Measurements from ENCODE around the gene USP47.

USP47 gene

GRCh38 chr11:11866203-11866602 is 24.4 kb downstream of the USP47 start:
- DNase-seq, result no peak

DNA sequence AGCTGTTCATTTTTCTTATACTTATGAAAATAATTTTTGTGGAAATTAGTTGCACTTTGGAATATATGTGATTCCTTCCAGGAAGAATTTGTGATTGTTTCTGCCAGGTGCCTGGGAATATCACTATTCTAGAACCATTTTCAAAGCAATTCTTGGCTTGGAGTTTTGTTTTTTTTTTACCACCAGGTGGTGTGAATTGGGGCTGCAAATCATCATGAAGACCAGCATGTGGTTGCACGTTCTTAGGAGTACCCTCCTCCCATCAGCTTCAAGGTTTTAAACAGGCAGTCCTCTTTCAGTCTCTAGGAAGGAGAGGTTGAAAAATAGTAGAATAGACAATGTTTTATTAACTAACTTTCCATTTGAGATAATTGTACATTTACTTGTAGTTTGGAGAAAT is 25.9 kb downstream of the USP47 start:
- no peak for DNase-seq

- DNase-seq, result no peak
These were observed 30.2 kb downstream of the USP47 start for GRCh38 chr11:11871991-11872401.

DNA sequence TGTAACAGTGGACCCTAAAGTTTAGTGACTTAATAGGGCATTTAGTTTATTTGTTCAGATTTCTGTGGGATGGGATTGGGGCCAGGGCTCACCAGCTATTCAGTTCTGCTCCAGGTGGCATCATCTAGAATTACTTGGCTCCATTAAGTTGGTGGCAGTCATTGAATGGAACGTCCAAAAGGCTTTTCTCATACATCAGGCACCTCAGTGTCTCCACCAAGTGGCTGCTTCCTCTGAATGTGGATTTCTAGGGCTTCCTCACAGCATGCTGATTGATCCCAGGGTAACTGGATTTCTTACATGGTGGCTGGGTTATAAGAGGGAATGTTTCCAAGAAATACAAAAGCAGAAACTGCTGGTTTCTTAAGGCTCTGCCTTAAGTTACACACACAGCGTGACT is 34.7 kb downstream of the USP47 start:
- DNase-seq, result no peak

DNA sequence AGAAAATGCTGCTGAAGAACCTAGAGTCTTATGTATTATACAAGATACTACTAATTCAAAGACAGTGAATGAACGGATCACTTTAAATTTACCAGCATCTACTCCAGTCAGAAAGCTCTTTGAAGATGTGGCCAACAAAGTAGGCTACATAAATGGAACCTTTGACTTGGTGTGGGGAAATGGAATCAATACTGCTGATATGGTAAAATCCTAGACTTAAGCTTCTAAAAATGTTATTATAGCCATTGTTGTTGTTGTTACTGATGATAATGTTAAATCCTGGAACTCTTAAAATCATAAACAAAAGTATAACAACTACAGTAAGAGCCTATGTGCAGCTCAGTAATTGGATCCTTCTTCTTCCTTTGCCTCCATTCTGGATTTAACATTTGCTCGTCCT is 38.4 kb downstream of the USP47 start:
- DNase-seq, result no peak

- DNase-seq, result no peak
These were observed 40.8 kb downstream of the USP47 start for GRCh38 chr11:11882539-11882938.

DNA sequence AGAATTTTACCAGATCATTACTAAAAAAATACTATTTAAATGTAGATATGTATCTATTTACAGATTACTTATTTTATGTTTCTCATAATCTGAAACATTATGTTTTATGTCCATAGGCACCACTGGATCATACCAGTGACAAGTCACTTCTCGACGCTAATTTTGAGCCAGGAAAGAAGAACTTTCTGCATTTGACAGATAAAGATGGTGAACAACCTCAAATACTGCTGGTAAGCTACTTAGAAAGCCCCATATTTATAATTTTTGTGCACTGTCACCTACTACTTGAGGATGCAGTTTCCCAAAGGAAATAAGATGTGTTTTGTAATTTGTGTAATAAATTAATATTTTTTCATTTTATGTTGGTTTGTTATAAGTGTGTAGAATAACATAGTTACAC is 42.6 kb downstream of the USP47 start:
- DNase-seq, result no peak

DNA sequence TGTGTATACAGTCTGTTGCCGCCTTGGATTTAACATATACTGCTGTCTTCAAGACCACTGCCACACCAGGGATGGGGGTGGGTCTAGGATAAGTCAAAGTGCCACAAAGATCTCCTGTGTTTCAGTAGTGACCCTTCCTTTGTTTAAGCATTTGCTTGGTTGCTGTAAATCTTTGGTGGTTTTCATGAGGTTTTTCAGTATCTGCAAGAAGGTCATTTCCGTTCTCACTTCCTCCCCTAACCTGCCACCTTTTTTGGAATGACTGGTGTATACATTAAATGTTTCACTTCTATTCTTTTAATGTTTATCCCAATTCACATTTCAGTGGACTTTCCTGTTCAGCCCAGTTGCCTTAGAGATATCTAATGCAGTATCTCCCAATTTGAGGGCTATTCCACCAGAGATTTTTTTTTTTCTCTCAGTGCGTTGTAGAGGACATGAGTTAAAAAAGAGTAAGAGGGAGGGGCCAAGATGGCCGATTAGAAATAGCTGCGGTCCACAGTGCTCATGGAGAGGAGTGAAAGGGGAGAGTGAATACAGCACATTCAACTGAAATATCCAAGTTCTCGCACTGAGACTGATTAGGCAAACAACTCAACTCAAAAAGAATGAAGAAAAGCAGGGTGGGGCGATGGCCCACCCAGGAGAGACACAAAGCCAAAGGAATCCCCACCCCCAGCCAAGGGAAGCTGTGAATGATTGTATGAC is 43.2 kb downstream of the USP47 start:
- no peak for DNase-seq

DNA sequence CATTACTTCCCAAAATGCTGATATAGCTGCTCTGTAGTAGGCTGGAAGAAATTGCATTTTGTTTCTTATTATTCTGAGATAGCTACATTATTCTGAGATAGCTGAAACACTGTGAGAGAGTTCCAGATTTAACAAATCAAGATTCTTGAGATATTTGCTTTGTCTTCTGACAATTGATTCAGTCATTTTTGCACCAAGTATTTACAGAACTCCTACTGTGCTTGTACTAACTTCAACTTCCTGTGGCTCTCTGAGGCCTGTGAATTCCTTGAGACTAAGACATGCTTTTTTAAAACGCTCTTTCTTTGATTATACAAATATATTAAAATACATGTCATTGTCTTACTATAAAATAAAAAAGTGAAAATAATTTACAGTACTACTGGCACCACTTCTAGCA is 52.7 kb downstream of the USP47 start:
- no peak for DNase-seq

DNA sequence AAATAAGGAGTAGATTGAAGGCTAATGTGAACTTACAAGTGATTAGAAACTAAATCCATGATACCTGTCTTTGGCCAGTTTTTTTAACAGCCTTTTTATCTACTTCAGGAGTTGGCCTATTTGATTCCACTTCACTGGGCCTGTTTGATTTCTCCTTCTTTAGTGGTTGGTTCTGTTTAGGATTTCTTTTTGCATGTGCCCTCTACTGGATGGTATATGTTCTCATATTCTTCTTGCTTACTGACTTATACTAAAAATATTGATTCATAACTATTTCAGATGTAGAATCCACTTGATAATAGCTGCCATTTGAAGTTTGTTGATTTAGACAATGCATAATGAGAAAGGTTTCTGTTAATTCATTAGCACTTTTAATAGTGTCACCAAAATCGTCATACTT is 53.9 kb downstream of the USP47 start:
- no peak for DNase-seq

DNA sequence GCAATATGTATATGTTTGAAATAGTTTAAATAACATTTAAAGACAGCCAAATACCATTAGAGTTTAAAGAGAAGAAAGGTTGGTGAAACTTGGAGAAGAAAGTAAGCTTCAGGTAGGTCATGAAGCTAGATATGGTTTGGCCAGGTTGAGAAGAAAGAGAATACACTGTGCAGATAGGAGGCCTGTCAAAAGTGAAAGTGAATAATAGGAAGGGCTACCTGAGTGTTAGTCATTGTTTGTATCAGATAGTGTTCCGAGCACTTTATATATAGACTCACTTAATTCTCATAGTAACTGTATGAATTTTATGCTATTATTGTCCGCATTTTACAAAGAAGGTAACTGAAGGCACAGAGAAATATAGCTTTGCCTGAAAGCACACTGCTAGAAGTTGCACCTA is 56.9 kb downstream of the USP47 start:
- DNase-seq, result no peak

GRCh38 chr11:11899401-11899800 is 57.6 kb downstream of the USP47 start:
- DNase-seq, result no peak

GRCh38 chr11:11901929-11902328 is 60.2 kb downstream of the USP47 start:
- no peak for DNase-seq

- no peak for DNase-seq
These were observed 68.0 kb downstream of the USP47 start for GRCh38 chr11:11909727-11910126.

- DNase-seq, result no peak
These were observed 68.8 kb downstream of the USP47 start for GRCh38 chr11:11910541-11910940.

GRCh38 chr11:11913395-11913794 is 71.6 kb downstream of the USP47 start:
- DNase-seq, result no peak

GRCh38 chr11:11915625-11916024 is 73.9 kb downstream of the USP47 start:
- DNase-seq, result no peak

DNA sequence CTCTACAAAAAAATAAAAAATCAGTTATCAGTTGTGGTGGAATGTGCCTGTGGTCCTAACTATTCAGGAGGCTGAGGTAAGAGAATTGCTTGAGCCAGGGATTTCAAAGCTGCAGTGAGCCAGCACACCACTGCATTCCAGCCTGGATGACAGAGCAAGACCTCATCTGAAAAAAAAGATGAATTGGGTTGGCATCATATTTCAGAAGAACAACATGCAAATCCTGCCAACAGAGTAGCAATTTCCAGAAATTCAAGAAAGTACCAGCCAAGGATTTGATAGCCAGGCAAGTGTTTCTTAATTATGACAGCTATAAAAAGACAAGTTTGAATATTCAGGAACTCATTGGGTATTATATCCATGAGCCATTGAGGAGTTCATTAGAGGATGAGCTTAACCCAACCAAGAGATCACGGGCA is 75.2 kb downstream of the USP47 start:
- DNase-seq, result no peak

DNA sequence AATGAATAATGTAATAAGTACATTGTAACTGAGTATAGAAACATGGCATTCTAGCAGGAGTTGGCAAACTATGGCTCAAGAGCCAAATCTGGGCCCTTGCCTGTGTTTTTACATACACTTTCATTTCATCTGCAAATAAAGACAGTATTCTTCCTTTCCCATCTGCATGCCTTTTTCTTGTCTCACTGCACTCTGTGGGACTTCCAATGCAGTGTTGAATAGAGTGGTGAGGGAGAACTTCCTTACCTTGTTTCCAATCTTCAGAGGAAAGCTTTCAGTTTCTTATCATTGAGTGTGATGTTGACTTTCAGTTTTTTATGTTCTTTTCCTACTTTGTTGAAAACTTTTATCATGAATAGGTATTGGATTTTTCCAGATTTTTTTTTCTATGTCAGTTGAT is 82.1 kb downstream of the USP47 start:
- no peak for DNase-seq

DNA sequence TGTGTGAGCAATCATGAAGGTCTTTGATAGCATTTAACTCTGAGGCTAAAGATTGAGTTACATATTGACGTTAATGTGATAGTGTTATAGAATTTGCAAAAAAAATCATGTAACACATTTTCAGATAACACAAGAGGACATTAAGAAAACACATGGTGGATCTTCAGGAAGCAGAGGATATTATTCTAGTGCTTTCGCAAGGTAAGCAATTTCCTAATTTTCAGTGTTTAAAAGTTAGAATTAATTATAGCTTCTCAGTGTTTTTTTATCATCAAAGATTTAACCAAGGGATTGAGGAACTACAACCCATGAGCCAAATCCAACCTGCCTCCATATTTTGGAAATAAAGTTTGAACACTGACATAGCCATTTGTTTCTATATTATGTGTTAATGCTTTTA is 88.1 kb downstream of the USP47 start:
- no peak for DNase-seq

GRCh38 chr11:11931461-11932055 is 89.8 kb downstream of the USP47 start:
- DNase-seq, result peak; percentile 43

DNA sequence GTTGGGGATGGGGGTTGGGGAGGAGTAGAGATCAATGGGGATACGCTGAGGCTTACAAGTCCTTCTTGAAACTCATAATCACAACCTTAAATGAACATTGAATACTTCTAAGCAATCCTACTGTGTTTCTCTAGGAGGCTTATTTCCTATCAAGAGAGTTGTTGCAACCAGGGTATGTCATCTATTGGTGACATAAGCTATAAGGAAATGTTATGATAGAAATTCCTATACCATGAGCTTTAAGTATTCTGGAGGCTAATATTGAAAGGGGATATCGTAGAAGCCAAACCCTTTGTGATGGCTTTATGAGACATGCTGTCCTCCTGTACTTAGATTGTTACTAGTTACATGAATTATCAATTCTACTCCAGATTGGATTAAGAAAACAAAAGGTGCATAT is 93.8 kb downstream of the USP47 start:
- no peak for DNase-seq

DNA sequence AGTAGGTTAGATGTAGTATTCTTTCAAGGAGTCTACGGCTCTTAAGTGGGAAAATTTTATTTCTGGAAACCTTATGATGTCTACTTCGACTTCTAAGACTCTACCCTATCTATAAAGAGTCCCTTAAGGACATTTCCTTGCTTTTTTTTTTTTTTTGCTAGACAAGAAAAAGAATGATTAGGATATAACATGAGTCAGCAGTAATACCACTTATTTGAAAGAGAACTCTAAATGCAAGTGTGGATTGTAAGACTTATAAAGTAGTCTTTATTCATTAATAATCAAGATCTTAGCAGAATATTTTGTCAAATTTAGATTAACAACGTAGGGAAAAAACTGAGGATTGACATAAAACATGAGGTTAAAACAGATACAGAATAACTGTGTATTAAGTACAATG is 95.7 kb downstream of the USP47 start:
- no peak for DNase-seq

DNA sequence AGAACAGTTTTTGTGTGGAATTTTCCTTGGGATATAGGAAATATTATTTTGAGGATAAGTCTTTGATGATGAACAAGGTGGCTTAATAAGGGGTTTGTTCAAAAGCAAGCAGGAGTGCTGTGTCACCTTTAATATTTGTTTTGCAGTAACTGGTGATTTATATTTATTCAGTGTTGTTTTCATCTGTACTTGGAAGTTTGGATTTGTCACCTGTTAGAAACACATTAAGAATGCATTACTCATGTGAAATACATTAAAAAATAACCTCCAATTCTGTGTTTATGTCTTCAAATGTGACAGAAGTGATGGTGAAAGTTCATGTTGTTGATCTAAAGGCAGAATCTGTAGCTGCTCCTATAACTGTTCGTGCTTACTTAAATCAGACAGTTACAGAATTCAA is 96.2 kb downstream of the USP47 start:
- DNase-seq, result no peak

- DNase-seq, result no peak
These were observed 98.8 kb downstream of the USP47 start for GRCh38 chr11:11940551-11940950.
